PFSK-1 (cell line): Measurements from ENCODE around the gene CPTP.

Experiments
- POLR2AphosphoS5 ChIP-seq: IDR thresholded peaks from 2 replicates; pipeline ENCODE4 v1.6.1; 2012; ENCODE audit warnings: low read depth, mild to moderate bottlenecking, control low read depth, low read length, moderate library complexity
- SIN3A ChIP-seq: IDR thresholded peaks from 2 replicates; pipeline ENCODE4 v1.6.1; 2012; ENCODE audit warnings: mild to moderate bottlenecking, low read length, moderate library complexity, borderline replicate concordance; ENCODE audit not compliant: insufficient read depth
- TF ChIP-seq, protein P1 (sequence below), 2 experiments: IDR thresholded peaks; 2 replicates each; pipeline versions ENCODE4 v1.6.1 to v1.8.0; 2011 to 2012; ENCODE audit warnings: low read depth in 2 of 2, low read length in 2 of 2, control low read depth in 1 of 2, inconsistent platforms in 1 of 2, mild to moderate bottlenecking in 1 of 2, moderate library complexity in 1 of 2; ENCODE audit not compliant: insufficient read depth in 1 of 2

GRCh38 chr1:1320666-1321448 is 3.7 kb upstream of the CPTP start:
- TF ChIP-seq POLR2AphosphoS5, result no peak
- TF ChIP-seq, protein P1, sequence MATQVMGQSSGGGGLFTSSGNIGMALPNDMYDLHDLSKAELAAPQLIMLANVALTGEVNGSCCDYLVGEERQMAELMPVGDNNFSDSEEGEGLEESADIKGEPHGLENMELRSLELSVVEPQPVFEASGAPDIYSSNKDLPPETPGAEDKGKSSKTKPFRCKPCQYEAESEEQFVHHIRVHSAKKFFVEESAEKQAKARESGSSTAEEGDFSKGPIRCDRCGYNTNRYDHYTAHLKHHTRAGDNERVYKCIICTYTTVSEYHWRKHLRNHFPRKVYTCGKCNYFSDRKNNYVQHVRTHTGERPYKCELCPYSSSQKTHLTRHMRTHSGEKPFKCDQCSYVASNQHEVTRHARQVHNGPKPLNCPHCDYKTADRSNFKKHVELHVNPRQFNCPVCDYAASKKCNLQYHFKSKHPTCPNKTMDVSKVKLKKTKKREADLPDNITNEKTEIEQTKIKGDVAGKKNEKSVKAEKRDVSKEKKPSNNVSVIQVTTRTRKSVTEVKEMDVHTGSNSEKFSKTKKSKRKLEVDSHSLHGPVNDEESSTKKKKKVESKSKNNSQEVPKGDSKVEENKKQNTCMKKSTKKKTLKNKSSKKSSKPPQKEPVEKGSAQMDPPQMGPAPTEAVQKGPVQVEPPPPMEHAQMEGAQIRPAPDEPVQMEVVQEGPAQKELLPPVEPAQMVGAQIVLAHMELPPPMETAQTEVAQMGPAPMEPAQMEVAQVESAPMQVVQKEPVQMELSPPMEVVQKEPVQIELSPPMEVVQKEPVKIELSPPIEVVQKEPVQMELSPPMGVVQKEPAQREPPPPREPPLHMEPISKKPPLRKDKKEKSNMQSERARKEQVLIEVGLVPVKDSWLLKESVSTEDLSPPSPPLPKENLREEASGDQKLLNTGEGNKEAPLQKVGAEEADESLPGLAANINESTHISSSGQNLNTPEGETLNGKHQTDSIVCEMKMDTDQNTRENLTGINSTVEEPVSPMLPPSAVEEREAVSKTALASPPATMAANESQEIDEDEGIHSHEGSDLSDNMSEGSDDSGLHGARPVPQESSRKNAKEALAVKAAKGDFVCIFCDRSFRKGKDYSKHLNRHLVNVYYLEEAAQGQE (IDR thresholded peaks at IDR 0.05; ENCODE audit: insufficient read depth in 1 of 2, low read depth in 2 of 2, low read length in 2 of 2), result no peak
- TF ChIP-seq SIN3A, result no peak
